Measurements from ENCODE around the gene GTPBP6.

DNA sequence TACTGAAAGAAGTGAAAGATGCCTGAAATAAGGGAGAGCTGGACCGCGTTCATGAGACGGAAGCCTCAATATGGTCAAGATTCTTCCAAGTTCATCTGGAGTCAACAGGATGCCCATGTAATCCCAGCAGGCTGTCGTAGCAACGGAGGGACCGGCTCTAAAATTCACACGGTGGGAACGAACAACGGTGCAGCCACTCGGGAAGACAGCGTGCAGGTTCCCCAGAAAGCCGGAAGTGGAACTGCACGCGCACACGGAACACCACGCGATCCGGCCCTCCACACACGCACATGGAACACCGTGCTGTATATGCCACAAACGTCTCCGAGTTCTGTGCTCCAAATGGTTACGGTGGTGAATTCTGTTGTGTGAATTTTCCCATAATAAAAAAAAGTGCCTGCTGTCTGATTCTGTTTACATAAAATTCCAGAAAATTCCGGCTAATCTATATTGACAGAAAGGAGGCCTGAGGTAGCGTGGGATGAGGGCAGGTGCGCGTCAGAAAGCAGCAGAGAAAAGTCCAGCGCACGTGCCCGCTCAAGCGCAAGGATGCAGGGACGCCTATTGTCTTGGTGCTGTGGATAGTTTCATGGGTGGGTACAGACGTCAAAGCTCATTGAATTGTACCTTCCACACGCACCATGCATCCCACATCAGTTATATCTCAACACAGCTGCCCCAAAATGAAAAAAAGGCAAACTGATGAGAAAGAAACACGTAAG is 36.9 kb upstream of the GTPBP6 start:
- TF ChIP-seq EZH2 (IDR thresholded peaks at IDR 0.05; ENCODE audit: borderline replicate concordance, low read depth, low read length, severe bottlenecking) (no peak), POLR2A (IDR thresholded peaks at IDR 0.05; ENCODE audit: low read depth, low read length) (no peak), POLR2AphosphoS5 (IDR thresholded peaks at IDR 0.05; ENCODE audit: insufficient read depth, low read depth, low read length) (no peak), MYC (IDR thresholded peaks at IDR 0.05; ENCODE audit: low read depth, low read length) (no peak), JUN (IDR thresholded peaks at IDR 0.05; ENCODE audit: borderline replicate concordance, insufficient read depth, insufficient read length, low read depth) (no peak)
- TF ChIP-seq, protein P1, sequence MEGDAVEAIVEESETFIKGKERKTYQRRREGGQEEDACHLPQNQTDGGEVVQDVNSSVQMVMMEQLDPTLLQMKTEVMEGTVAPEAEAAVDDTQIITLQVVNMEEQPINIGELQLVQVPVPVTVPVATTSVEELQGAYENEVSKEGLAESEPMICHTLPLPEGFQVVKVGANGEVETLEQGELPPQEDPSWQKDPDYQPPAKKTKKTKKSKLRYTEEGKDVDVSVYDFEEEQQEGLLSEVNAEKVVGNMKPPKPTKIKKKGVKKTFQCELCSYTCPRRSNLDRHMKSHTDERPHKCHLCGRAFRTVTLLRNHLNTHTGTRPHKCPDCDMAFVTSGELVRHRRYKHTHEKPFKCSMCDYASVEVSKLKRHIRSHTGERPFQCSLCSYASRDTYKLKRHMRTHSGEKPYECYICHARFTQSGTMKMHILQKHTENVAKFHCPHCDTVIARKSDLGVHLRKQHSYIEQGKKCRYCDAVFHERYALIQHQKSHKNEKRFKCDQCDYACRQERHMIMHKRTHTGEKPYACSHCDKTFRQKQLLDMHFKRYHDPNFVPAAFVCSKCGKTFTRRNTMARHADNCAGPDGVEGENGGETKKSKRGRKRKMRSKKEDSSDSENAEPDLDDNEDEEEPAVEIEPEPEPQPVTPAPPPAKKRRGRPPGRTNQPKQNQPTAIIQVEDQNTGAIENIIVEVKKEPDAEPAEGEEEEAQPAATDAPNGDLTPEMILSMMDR (IDR thresholded peaks at IDR 0.05; ENCODE audit: extremely low read depth in 1 of 2, insufficient read depth in 1 of 2, low read depth in 1 of 2, low read length in 2 of 2), result no peak
- TF ChIP-seq, protein P2, sequence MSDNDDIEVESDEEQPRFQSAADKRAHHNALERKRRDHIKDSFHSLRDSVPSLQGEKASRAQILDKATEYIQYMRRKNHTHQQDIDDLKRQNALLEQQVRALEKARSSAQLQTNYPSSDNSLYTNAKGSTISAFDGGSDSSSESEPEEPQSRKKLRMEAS (IDR thresholded peaks at IDR 0.05; ENCODE audit: insufficient read depth, insufficient read length), result no peak
